K562 (cell line): ENCODE results near the gene ENDOU. TPM values are rescaled to one million over a fixed set of nuclear protein-coding genes. Genes with fewer than 3 reads are reported as not detected.

Source experiments
- ATAC-seq: fragments of 200-7000 bp; cut with Tn5 transposase; 3 replicates; pipeline ENCODE4 v1.9.1; 2020; ENCODE audit warnings: moderate library complexity
- BruUV-seq: library from RNA; stranded (reverse); fragments of 400-500 nt; replicated peaks from 2 replicates; lab custom pipeline; 2021; lab: Mats Ljungman, UMichigan
- CTCF ChIA-PET: fragments of 300-600 bp; formaldehyde crosslinking; extraction: SDS; loops from one replicate; lab custom pipeline; 2021; ENCODE audit warnings: low intra/inter-chr PET ratio; lab: Yijun Ruan, JAX
- POLR2A ChIA-PET: fragments of 300-600, 350-650 bp; sonication (Branson Sonifier 250); formaldehyde crosslinking; extraction: SDS; loops from one replicate; lab custom pipeline; 2021; ENCODE audit warnings: antibody characterized with exemption, inconsistent platforms; lab: Yijun Ruan, JAX
- DNase-seq, 4 experiments: peaks; one replicate each; pipeline versions ENCODE4 v3.0.0 to v3.0.0-alpha.2; 2011 to 2018; ENCODE audit warnings: low spot score in 3 of 4, mixed read lengths in 3 of 4; ENCODE audit errors: extremely low read depth in 1 of 4
- FAIRE-seq: peaks from 2 replicates; lab custom pipeline; 2011; peaks lifted over from hg19 to GRCh38; lab: Jason Lieb, UNC
- H2AFZ ChIP-seq: 2 replicates; pipeline ENCODE4 v1.6.0; 2011; ENCODE audit warnings: low read depth, low read length, control low read depth, inconsistent platforms
- H3K27ac ChIP-seq: fragments of 200-600 bp; 3 replicates; pipeline ENCODE4 v1.8.0; 2011; ENCODE audit warnings: low read depth, mild to moderate bottlenecking, control low read depth, inconsistent platforms, low read length, moderate library complexity, mixed read lengths; ENCODE audit errors: extremely low read depth
- H3K27me3 ChIP-seq, 2 experiments: fragments of 300-600 bp in 1 of 2; 2 replicates in 1 of 2; 3 replicates in 1 of 2; pipeline versions ENCODE4 v1.6.0 to v1.8.0; 2011; ENCODE audit warnings: inconsistent platforms in 2 of 2, low read length in 2 of 2, mild to moderate bottlenecking in 1 of 2, mixed read lengths in 1 of 2, moderate library complexity in 1 of 2; ENCODE audit not compliant: control insufficient read depth in 2 of 2, insufficient read depth in 2 of 2
- H3K36me3 ChIP-seq: fragments of 300-600 bp; 3 replicates; pipeline ENCODE4 v1.8.0; 2011; ENCODE audit warnings: mild to moderate bottlenecking, low read length, inconsistent platforms; ENCODE audit not compliant: control insufficient read depth, insufficient read depth
- H3K4me1 ChIP-seq, 2 experiments: fragments of 200-600 bp in 1 of 2; replicated peaks in 1 of 2; 2 replicates in 1 of 2; 3 replicates in 1 of 2; pipeline versions ENCODE4 v1.5.1 to v1.8.0; 2011; ENCODE audit warnings: inconsistent platforms in 2 of 2, low read length in 2 of 2, mild to moderate bottlenecking in 1 of 2, mixed read lengths in 1 of 2, moderate library complexity in 1 of 2; ENCODE audit not compliant: control insufficient read depth in 2 of 2, insufficient read depth in 2 of 2
- H3K4me2 ChIP-seq: 2 replicates; pipeline ENCODE4 v1.6.1; 2011; ENCODE audit warnings: low read length, control low read depth, inconsistent platforms, mixed read lengths; ENCODE audit not compliant: insufficient read depth
- H3K4me3 ChIP-seq: fragments of 200-600 bp; sonication (generic), shearing (Covaris generic); 2 replicates; pipeline ENCODE4 v1.5.1; 2016; ENCODE audit warnings: control low read depth, inconsistent platforms
- H3K79me2 ChIP-seq: fragments of 200-600 bp; 3 replicates; pipeline ENCODE4 v1.8.0; 2011; ENCODE audit warnings: low read length, inconsistent platforms; ENCODE audit not compliant: control insufficient read depth, insufficient read depth
- H3K9ac ChIP-seq, 2 experiments: 2 replicates each; pipeline versions ENCODE4 v1.6.0 to v1.6.1; 2011; ENCODE audit warnings: low read depth in 2 of 2, low read length in 2 of 2, control low read depth in 1 of 2, inconsistent platforms in 1 of 2, mild to moderate bottlenecking in 1 of 2, mixed read lengths in 1 of 2; ENCODE audit not compliant: insufficient read depth in 1 of 2
- H3K9me1 ChIP-seq: one replicate; pipeline ENCODE4 v1.6.0; 2011; ENCODE audit warnings: inconsistent platforms, mild to moderate bottlenecking, low read length, moderate library complexity; ENCODE audit not compliant: control insufficient read depth, insufficient read depth
- H3K9me3 ChIP-seq: replicated peaks from 2 replicates; pipeline ENCODE4 v1.5.1; 2011; ENCODE audit warnings: low read depth, low read length, inconsistent platforms; ENCODE audit not compliant: control insufficient read depth, insufficient read depth
- H4K20me1 ChIP-seq: replicated peaks from 2 replicates; pipeline ENCODE4 v1.6.1; 2011; ENCODE audit warnings: low read length, inconsistent platforms, mixed read lengths; ENCODE audit not compliant: control insufficient read depth, insufficient read depth
- LARP7 ChIP-seq: fragments of 450-650 bp; IDR thresholded peaks from 2 replicates; pipeline ENCODE4 v1.6.1; 2016
- MTF1 ChIP-seq: fragments of 250-450 bp; sonication (Bioruptor Pico); IDR thresholded peaks from 2 replicates; pipeline ENCODE4 v1.9.0; 2021; ENCODE audit warnings: moderate library complexity, mild to moderate bottlenecking, inconsistent platforms, borderline replicate concordance
- MYNN ChIP-seq, 2 experiments: sonication (generic); formaldehyde crosslinking in 1 of 2; IDR thresholded peaks; 2 replicates each; pipeline versions ENCODE4 v1.5.0 to v1.6.1; 2016 to 2020; ENCODE audit warnings: antibody characterized with exemption in 1 of 2, missing genetic modification reagents in 1 of 2
- SUPT5H ChIP-seq: fragments of 450-650 bp; IDR thresholded peaks from 2 replicates; pipeline ENCODE4 v1.6.1; 2016
- THRB ChIP-seq: fragments of 450-650 bp; formaldehyde crosslinking; conservative IDR thresholded peaks from 2 replicates; pipeline ENCODE4 v1.4.0; 2022; ENCODE audit warnings: mild to moderate bottlenecking, missing genetic modification characterization
- WHSC1 ChIP-seq: IDR thresholded peaks from one replicate; pipeline ENCODE4 v1.6.1; 2012; ENCODE audit warnings: low read length, control low read depth, inconsistent platforms
- ZNF436 ChIP-seq: fragments of 250-450, 450-650 bp; sonication (Bioruptor Pico); formaldehyde crosslinking; IDR thresholded peaks from 2 replicates; pipeline ENCODE4 v1.7.0; 2020; ENCODE audit warnings: mild to moderate bottlenecking
- ZZZ3 ChIP-seq: fragments of 450-650 bp; IDR thresholded peaks from 2 replicates; pipeline ENCODE4 v1.6.1; 2016; ENCODE audit warnings: antibody characterized with exemption, mild to moderate bottlenecking, moderate library complexity
- WGBS: fragments of 100-300 bp; shearing (Covaris generic); methylation state at CpG from one replicate; pipeline ENCODE4 v1.1.6; 2016; ENCODE audit warnings: low coverage, mixed read lengths; ENCODE audit not compliant: insufficient coverage; ENCODE audit errors: missing lambda C conversion rate; 5-methylcytosine and 5-hydroxymethylcytosine counted together
- in situ Hi-C: fragments of 300-500 bp; cut with MboI; formaldehyde crosslinking; loops from 4 replicates; pipeline ENCODE4 v1.15.0; 2018; ENCODE audit warnings: inconsistent platforms, mixed read lengths
- intact Hi-C: fragments of 100-400 bp; cut with micrococcal nuclease; formaldehyde crosslinking; loops from 2 replicates; pipeline ENCODE4 v1.14.2; 2022
- polyA plus RNA-seq, 8 experiments: library from polyadenylated mRNA; depleted of rRNA in 4 of 8; stranded (reverse) in 5 of 8; unstranded in 3 of 8; fragments of >200 nt; fragmentation: Nextera tagmentation in 2 of 8; fragmentation: Illumina TruSeq in 1 of 8; extraction: Ambion mirVana in 2 of 8; extraction: Trizol in 1 of 8; gene quantifications; 2 replicates each; pipeline versions ENCODE4 v1.2.1 to v1.2.3, GENCODE V29; 2011 to 2014; ENCODE audit warnings: inconsistent platforms in 1 of 8, missing spikeins in 1 of 8
- total RNA-seq, 7 experiments: library from RNA; depleted of rRNA in 6 of 7; stranded (reverse); fragments of >200 nt in 6 of 7; fragmentation: Illumina TruSeq in 2 of 7; extraction: Trizol in 2 of 7; gene quantifications; 2 replicates each; pipeline versions ENCODE4 v1.2.1 to v1.2.3, GENCODE V29; 2011 to 2021; ENCODE audit warnings: low replicate concordance in 1 of 7

Gene ENDOU
- total and polyA plus RNA-seq, 9 of the 15 experiments (the other 6 are each of a cell fraction or from before 2014, with no cell fraction given), result 0.03 TPM; not detected in 8

GRCh38 chr12:47712171-47712570, 13.1 kb downstream of the ENDOU start:
- no peaks in the 10 kb centered on the region for H3K9me1 ChIP-seq
- ATAC-seq, result no peak
- POLR2A ChIA-PET, result no interaction called here
- no peak for TF ChIP-seq LARP7
- no peak for TF ChIP-seq ZNF436 (CRISPR knock-in tag)
- TF ChIP-seq MTF1 (CRISPR knock-in tag), result no peak
- no peak for TF ChIP-seq THRB (CRISPR knock-in tag)
- no peak for TF ChIP-seq WHSC1
- no peak for TF ChIP-seq ZZZ3
- TF ChIP-seq SUPT5H, result no peak
- TF ChIP-seq MYNN (IDR thresholded peaks at IDR 0.05), result no peak
- TF ChIP-seq MYNN (CRISPR knock-in tag; IDR thresholded peaks at IDR 0.05), result no peak
- no peaks in the 10 kb centered on the region; the same call in 1 of the 2 replicates for H4K20me1 ChIP-seq
- no peak for DNase-seq
- BruUV-seq, result no TSS peak
- intact Hi-C loops (loop anchor here (10.0 kb wide), 1 partner anchor 453 kb away; no protein-coding TSS in a partner anchor), in situ Hi-C loops (loop anchor here (5.0 to 10.0 kb wide), 4 partner anchors 63 to 465 kb away; partner anchors contain the start of gene SLC48A1)
- peak overlapping the region in 1 of 2 experiments; percentile 12; a peak in 1 of 4 replicates for H3K9ac ChIP-seq
- no peaks in the 10 kb centered on the region for H3K27me3 ChIP-seq
- no peak overlapping the region for H3K4me3 ChIP-seq
- WGBS, result 62% methylated on average over 6 of the region's 6 CpGs
- H3K36me3 ChIP-seq, result no peaks in the 10 kb centered on the region
- H3K4me2 ChIP-seq, result no peak overlapping the region
- H3K9me3 ChIP-seq, result no peaks in the 10 kb centered on the region
- H2AFZ ChIP-seq, result no peak overlapping the region
- no peak for FAIRE-seq
- H3K79me2 ChIP-seq, result peaks cover 10% of the 10 kb centered on the region; the same call in 2 of the 3 replicates
- H3K27ac ChIP-seq, result no peak overlapping the region
- H3K4me1 ChIP-seq, result peaks cover 0 to 25% of the 10 kb centered on the region in 2 experiments; a peak in 4 of 5 replicates
- CTCF ChIA-PET, result no interaction called here
